ENCODE data around the gene RAB14.

RAB14 gene

GRCh38 chr9:121138973-121139372 is 62.7 kb downstream of the RAB14 start (continued):
- no peak for TF ChIP-seq ZNF571 (tag by site-specific recombination; IDR thresholded peaks at IDR 0.05)
- TF ChIP-seq BCL6B (tag by site-specific recombination; IDR thresholded peaks at IDR 0.05), result peak; percentile 69
- TF ChIP-seq ZNF580 (tag by site-specific recombination; IDR thresholded peaks at IDR 0.05), result 0 out of 2 replicates have a peak, but pooled peaks have one; percentile 13
- TF ChIP-seq FEZF1 (tag by site-specific recombination; IDR thresholded peaks at IDR 0.05), result peak; percentile 52; the same call in 1 of the 2 replicates
- peak; percentile 66 for TF ChIP-seq PRDM6 (tag by site-specific recombination; IDR thresholded peaks at IDR 0.05)
- TF ChIP-seq IKZF3 (tag by site-specific recombination; IDR thresholded peaks at IDR 0.05), result no peak
- no peak for TF ChIP-seq ZNF19 (tag by site-specific recombination; IDR thresholded peaks at IDR 0.05; ENCODE audit: low read depth)
- no peak for TF ChIP-seq YY2 (tag by site-specific recombination; IDR thresholded peaks at IDR 0.05)

DNA sequence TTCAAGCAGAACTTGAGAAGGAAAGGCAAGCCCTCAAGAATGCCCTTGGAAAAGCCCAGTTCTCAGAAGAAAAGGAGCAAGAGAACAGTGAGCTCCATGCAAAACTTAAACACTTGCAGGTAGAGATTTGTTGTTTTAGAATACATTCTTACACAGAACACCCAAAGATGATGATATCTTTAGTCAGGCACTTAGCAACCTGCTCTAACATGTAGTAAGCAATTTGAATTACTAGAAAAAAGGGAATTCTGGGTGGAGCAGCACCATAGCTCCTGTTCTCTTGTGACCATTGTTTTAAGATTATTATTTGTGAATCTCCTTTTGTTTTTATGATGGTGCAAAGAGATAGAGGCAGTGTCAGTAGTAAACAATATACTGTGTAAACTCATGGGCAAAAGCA is 63.1 kb downstream of the RAB14 start:
- ChIA-PET POLR2A (interaction anchor here (0.6 kb wide), 1 partner anchor 394 kb away, joined by 5 read pairs; no protein-coding TSS in a partner anchor), CTCF (interaction anchor here (0.6 kb wide), 1 partner anchor 301 kb away, joined by 3 read pairs; no protein-coding TSS in a partner anchor)
- H3K4me3 ChIP-seq (ENCODE audit: low read depth, low read length), result no peak overlapping the region
- H3K27ac ChIP-seq (ENCODE audit: extremely low read depth, low read depth, low read length), result no peak overlapping the region
- TF ChIP-seq, protein P1, sequence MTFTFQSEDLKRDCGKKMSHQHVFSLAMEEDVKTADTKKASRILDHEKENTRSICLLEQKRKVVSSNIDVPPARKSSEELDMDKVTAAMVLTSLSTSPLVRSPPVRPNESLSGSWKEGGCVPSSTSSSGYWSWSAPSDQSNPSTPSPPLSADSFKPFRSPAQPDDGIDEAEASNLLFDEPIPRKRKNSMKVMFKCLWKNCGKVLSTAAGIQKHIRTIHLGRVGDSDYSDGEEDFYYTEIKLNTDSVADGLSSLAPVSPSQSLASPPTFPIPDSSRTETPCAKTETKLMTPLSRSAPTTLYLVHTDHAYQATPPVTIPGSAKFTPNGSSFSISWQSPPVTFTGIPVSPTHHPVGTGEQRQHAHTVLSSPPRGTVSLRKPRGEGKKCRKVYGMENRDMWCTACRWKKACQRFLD (tag by site-specific recombination; IDR thresholded peaks at IDR 0.05), result no peak
- TF ChIP-seq ZBTB21 (tag by site-specific recombination; IDR thresholded peaks at IDR 0.05), result no peak
- TF ChIP-seq ZNF768 (tag by site-specific recombination; IDR thresholded peaks at IDR 0.05), result no peak
- TF ChIP-seq ZNF76 (tag by site-specific recombination; IDR thresholded peaks at IDR 0.05; ENCODE audit: borderline replicate concordance, low read depth), result no peak
- no peak for TF ChIP-seq ELK4 (IDR thresholded peaks at IDR 0.05; ENCODE audit: borderline replicate concordance, low read depth, low read length)
- TF ChIP-seq ZNF626 (tag by site-specific recombination; IDR thresholded peaks at IDR 0.05), result no peak
- no peak for TF ChIP-seq ZBTB44 (tag by site-specific recombination; IDR thresholded peaks at IDR 0.05)
- TF ChIP-seq ZNF426 (tag by site-specific recombination; IDR thresholded peaks at IDR 0.05), result no peak
- TF ChIP-seq ZNF398 (tag by site-specific recombination; IDR thresholded peaks at IDR 0.05), result no peak
- TF ChIP-seq CTCF (tag by site-specific recombination; IDR thresholded peaks at IDR 0.05), result no peak
- TF ChIP-seq OSR2 (tag by site-specific recombination; IDR thresholded peaks at IDR 0.05), result no peak
- TF ChIP-seq ZNF514 (tag by site-specific recombination; IDR thresholded peaks at IDR 0.05), result no peak
- no peak for TF ChIP-seq ZNF791 (tag by site-specific recombination; IDR thresholded peaks at IDR 0.05)
- TF ChIP-seq ZNF138 (tag by site-specific recombination; IDR thresholded peaks at IDR 0.05; ENCODE audit: borderline replicate concordance), result no peak
- TF ChIP-seq KLF9 (tag by site-specific recombination; IDR thresholded peaks at IDR 0.05; ENCODE audit: low read depth), result no peak
- no peak for TF ChIP-seq ZNF146 (tag by site-specific recombination; IDR thresholded peaks at IDR 0.05)
- no peak for TF ChIP-seq ZNF362 (tag by site-specific recombination; IDR thresholded peaks at IDR 0.05)
- H3K36me3 ChIP-seq (ENCODE audit: control insufficient read depth in 2 of 2, insufficient read depth in 1 of 2, low read length in 2 of 2), result peaks cover 6 to 52% of the 10 kb centered on the region in 2 experiments; a peak in 2 of 3 replicates
- H3K4me1 ChIP-seq (ENCODE audit: control insufficient read depth, insufficient read depth, low read length), result peaks cover 6% of the 10 kb centered on the region; the same call in 1 of the 2 replicates
- no peaks in the 10 kb centered on the region for H3K9me3 ChIP-seq (ENCODE audit: control insufficient read depth, insufficient read depth, low read depth, low read length)

Measured in HEK293 (cell line).